ENCODE results near the gene GDF10.

- no peak for TF ChIP-seq CREB1 (IDR thresholded peaks at IDR 0.05)
- TF ChIP-seq ATF2 (IDR thresholded peaks at IDR 0.05; ENCODE audit: low read length) = no peak
- TF ChIP-seq EZH2 (IDR thresholded peaks at IDR 0.05; ENCODE audit: low read depth, low read length, severe bottlenecking) = no peak
- no peak for TF ChIP-seq EP300 (IDR thresholded peaks at IDR 0.05; ENCODE audit: borderline replicate concordance in 1 of 2, low read depth in 2 of 2, low read length in 2 of 2)
- no peak for TF ChIP-seq SP1 (IDR thresholded peaks at IDR 0.05; ENCODE audit: low read depth, low read length)
- TF ChIP-seq, protein P1, sequence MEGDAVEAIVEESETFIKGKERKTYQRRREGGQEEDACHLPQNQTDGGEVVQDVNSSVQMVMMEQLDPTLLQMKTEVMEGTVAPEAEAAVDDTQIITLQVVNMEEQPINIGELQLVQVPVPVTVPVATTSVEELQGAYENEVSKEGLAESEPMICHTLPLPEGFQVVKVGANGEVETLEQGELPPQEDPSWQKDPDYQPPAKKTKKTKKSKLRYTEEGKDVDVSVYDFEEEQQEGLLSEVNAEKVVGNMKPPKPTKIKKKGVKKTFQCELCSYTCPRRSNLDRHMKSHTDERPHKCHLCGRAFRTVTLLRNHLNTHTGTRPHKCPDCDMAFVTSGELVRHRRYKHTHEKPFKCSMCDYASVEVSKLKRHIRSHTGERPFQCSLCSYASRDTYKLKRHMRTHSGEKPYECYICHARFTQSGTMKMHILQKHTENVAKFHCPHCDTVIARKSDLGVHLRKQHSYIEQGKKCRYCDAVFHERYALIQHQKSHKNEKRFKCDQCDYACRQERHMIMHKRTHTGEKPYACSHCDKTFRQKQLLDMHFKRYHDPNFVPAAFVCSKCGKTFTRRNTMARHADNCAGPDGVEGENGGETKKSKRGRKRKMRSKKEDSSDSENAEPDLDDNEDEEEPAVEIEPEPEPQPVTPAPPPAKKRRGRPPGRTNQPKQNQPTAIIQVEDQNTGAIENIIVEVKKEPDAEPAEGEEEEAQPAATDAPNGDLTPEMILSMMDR (IDR thresholded peaks at IDR 0.05; ENCODE audit: control extremely low read depth in 1 of 3, insufficient read depth in 1 of 3, low read depth in 1 of 3, low read length in 3 of 3) = no peak
- no peak for TF ChIP-seq KDM1A (IDR thresholded peaks at IDR 0.05; ENCODE audit: borderline replicate concordance, low read length)
Measured at GRCh38 chr10:47323087-47323486, 23.1 kb downstream of the GDF10 start.
